Measurements from ENCODE around the gene ELF5.

ELF5 gene

GRCh38 chr11:34449013-34449412, 64.6 kb downstream of the ELF5 start:
- H3K14ac ChIP-seq (ENCODE audit: low read length in 2 of 2): no peak overlapping the region
- peak overlapping the region; percentile 24 for H2BK5ac ChIP-seq (ENCODE audit: low read depth, low read length, poor library complexity, severe bottlenecking)
- no peak overlapping the region for H2BK120ac ChIP-seq (ENCODE audit: low read depth, low read length)
- peak overlapping the region; percentile 81 for H3K27ac ChIP-seq (ENCODE audit: low read length, poor library complexity, severe bottlenecking)
- H3K4me1 ChIP-seq (ENCODE audit: control insufficient read depth, insufficient read depth, low read depth, low read length): peaks cover 7% of the 10 kb centered on the region
- peaks cover 0 to 50% of the 10 kb centered on the region in 2 experiments for H3K36me3 ChIP-seq (ENCODE audit: control insufficient read depth in 1 of 2, insufficient read depth in 2 of 2, low read depth in 1 of 2, low read length in 2 of 2)
- 49% methylated on average over 3 of the region's 3 CpGs for WGBS
- H2AFZ ChIP-seq (ENCODE audit: low read depth, low read length): no peak overlapping the region
- no peak for DNase-seq
- no peak overlapping the region for H3K4me3 ChIP-seq (ENCODE audit: insufficient read depth in 1 of 2, low read depth in 1 of 2, low read length in 2 of 2)
- no peak overlapping the region for H2AK5ac ChIP-seq (ENCODE audit: low read length, severe bottlenecking)
- H3K18ac ChIP-seq (ENCODE audit: low read depth in 1 of 2, low read length in 2 of 2): no peak overlapping the region
- no peak overlapping the region for H4K91ac ChIP-seq (ENCODE audit: low read length)
- no peaks in the 10 kb centered on the region for H3K79me1 ChIP-seq (replicated peaks; ENCODE audit: low read length, poor library complexity, severe bottlenecking)
- no peaks in the 10 kb centered on the region for H3K27me3 ChIP-seq (ENCODE audit: control insufficient read depth in 1 of 2, insufficient read depth in 1 of 2, low read length in 2 of 2)
- H2BK12ac ChIP-seq (ENCODE audit: low read length in 2 of 2): no peak overlapping the region
- H4K8ac ChIP-seq (ENCODE audit: low read length): no peak overlapping the region
- no peak overlapping the region for H3K4ac ChIP-seq (ENCODE audit: low read depth in 1 of 2, low read length in 2 of 2)
- no peak overlapping the region for H3K23ac ChIP-seq (ENCODE audit: low read length in 2 of 2)
- no peak overlapping the region for H3K9ac ChIP-seq (ENCODE audit: low read length)
- no peak overlapping the region for H2BK15ac ChIP-seq (ENCODE audit: low read depth, poor library complexity, severe bottlenecking)
- no peaks in the 10 kb centered on the region for H3K9me3 ChIP-seq (ENCODE audit: control insufficient read depth, low read length)
- peak overlapping the region; percentile 16 for H3K4me2 ChIP-seq (ENCODE audit: low read length, poor library complexity, severe bottlenecking)

GRCh38 chr11:34448223-34448994, 65.2 kb downstream of the ELF5 start:
- Histone ChIP-seq H2AK5ac (ENCODE audit: low read length, severe bottlenecking) (no peak overlapping the region), H3K27ac (ENCODE audit: low read length, poor library complexity, severe bottlenecking) (peak overlapping the region; percentile 81), H2BK120ac (ENCODE audit: low read depth, low read length) (no peak overlapping the region), H4K8ac (ENCODE audit: low read length) (no peak overlapping the region), H3K14ac (ENCODE audit: low read length in 2 of 2) (no peak overlapping the region), H3K4ac (ENCODE audit: low read depth in 1 of 2, low read length in 2 of 2) (no peak overlapping the region), H3K9ac (ENCODE audit: low read length) (no peak overlapping the region), H3K23ac (ENCODE audit: low read length in 2 of 2) (no peak overlapping the region), H2BK12ac (ENCODE audit: low read length in 2 of 2) (no peak overlapping the region), H3K4me3 (ENCODE audit: insufficient read depth in 1 of 2, low read depth in 1 of 2, low read length in 2 of 2) (no peak overlapping the region), H3K4me2 (ENCODE audit: low read length, poor library complexity, severe bottlenecking) (peak overlapping the region; percentile 16), H3K36me3 (ENCODE audit: control insufficient read depth in 1 of 2, insufficient read depth in 2 of 2, low read depth in 1 of 2, low read length in 2 of 2) (peaks cover 0 to 44% of the 10 kb centered on the region in 2 experiments), H3K4me1 (ENCODE audit: control insufficient read depth, insufficient read depth, low read depth, low read length) (peaks cover 7% of the 10 kb centered on the region), H3K79me1 (replicated peaks; ENCODE audit: low read length, poor library complexity, severe bottlenecking) (no peaks in the 10 kb centered on the region), H3K9me3 (ENCODE audit: control insufficient read depth, low read length) (no peaks in the 10 kb centered on the region), H2BK15ac (ENCODE audit: low read depth, poor library complexity, severe bottlenecking) (no peak overlapping the region), H2AFZ (ENCODE audit: low read depth, low read length) (no peak overlapping the region), H4K91ac (ENCODE audit: low read length) (no peak overlapping the region), H2BK5ac (ENCODE audit: low read depth, low read length, poor library complexity, severe bottlenecking) (peak overlapping the region; percentile 24), H3K27me3 (ENCODE audit: control insufficient read depth in 1 of 2, insufficient read depth in 1 of 2, low read length in 2 of 2) (no peaks in the 10 kb centered on the region), H3K18ac (ENCODE audit: low read depth in 1 of 2, low read length in 2 of 2) (no peak overlapping the region)
- 85% methylated on average over 10 of the region's 11 CpGs for WGBS
- no peak for DNase-seq

- Histone ChIP-seq H3K4me3 (ENCODE audit: insufficient read depth in 1 of 2, low read depth in 1 of 2, low read length in 2 of 2) (no peak overlapping the region), H3K4me2 (ENCODE audit: low read length, poor library complexity, severe bottlenecking) (no peak overlapping the region), H4K91ac (ENCODE audit: low read length) (no peak overlapping the region), H2AFZ (ENCODE audit: low read depth, low read length) (no peak overlapping the region), H2AK5ac (ENCODE audit: low read length, severe bottlenecking) (no peak overlapping the region), H3K9me3 (ENCODE audit: control insufficient read depth, low read length) (no peaks in the 10 kb centered on the region), H2BK15ac (ENCODE audit: low read depth, poor library complexity, severe bottlenecking) (no peak overlapping the region), H3K36me3 (ENCODE audit: control insufficient read depth in 1 of 2, insufficient read depth in 2 of 2, low read depth in 1 of 2, low read length in 2 of 2) (peaks cover 0 to 37% of the 10 kb centered on the region in 2 experiments), H3K27me3 (ENCODE audit: control insufficient read depth in 1 of 2, insufficient read depth in 1 of 2, low read length in 2 of 2) (no peaks in the 10 kb centered on the region), H3K4me1 (ENCODE audit: control insufficient read depth, insufficient read depth, low read depth, low read length) (peaks cover 7% of the 10 kb centered on the region), H3K23ac (ENCODE audit: low read length in 2 of 2) (no peak overlapping the region), H3K18ac (ENCODE audit: low read depth in 1 of 2, low read length in 2 of 2) (no peak overlapping the region), H2BK12ac (ENCODE audit: low read length in 2 of 2) (no peak overlapping the region), H2BK120ac (ENCODE audit: low read depth, low read length) (no peak overlapping the region), H3K9ac (ENCODE audit: low read length) (no peak overlapping the region), H4K8ac (ENCODE audit: low read length) (no peak overlapping the region), H3K4ac (ENCODE audit: low read depth in 1 of 2, low read length in 2 of 2) (no peak overlapping the region), H3K27ac (ENCODE audit: low read length, poor library complexity, severe bottlenecking) (no peak overlapping the region), H2BK5ac (ENCODE audit: low read depth, low read length, poor library complexity, severe bottlenecking) (no peak overlapping the region), H3K79me1 (replicated peaks; ENCODE audit: low read length, poor library complexity, severe bottlenecking) (no peaks in the 10 kb centered on the region), H3K14ac (ENCODE audit: low read length in 2 of 2) (no peak overlapping the region)
- DNase-seq: no peak
Observed at GRCh38 chr11:34447044-34447443, 66.5 kb downstream of the ELF5 start.

- Histone ChIP-seq H3K4ac (ENCODE audit: low read depth in 1 of 2, low read length in 2 of 2) (no peak overlapping the region), H2BK120ac (ENCODE audit: low read depth, low read length) (no peak overlapping the region), H3K9me3 (ENCODE audit: control insufficient read depth, low read length) (peaks cover 4% of the 10 kb centered on the region), H3K18ac (ENCODE audit: low read depth in 1 of 2, low read length in 2 of 2) (no peak overlapping the region), H2BK5ac (ENCODE audit: low read depth, low read length, poor library complexity, severe bottlenecking) (no peak overlapping the region), H3K4me2 (ENCODE audit: low read length, poor library complexity, severe bottlenecking) (no peak overlapping the region), H3K27ac (ENCODE audit: low read length, poor library complexity, severe bottlenecking) (no peak overlapping the region), H3K36me3 (ENCODE audit: control insufficient read depth in 1 of 2, insufficient read depth in 2 of 2, low read depth in 1 of 2, low read length in 2 of 2) (peaks cover 0 to 34% of the 10 kb centered on the region in 2 experiments), H3K79me1 (replicated peaks; ENCODE audit: low read length, poor library complexity, severe bottlenecking) (no peaks in the 10 kb centered on the region), H3K23ac (ENCODE audit: low read length in 2 of 2) (no peak overlapping the region), H2AK5ac (ENCODE audit: low read length, severe bottlenecking) (no peak overlapping the region), H3K14ac (ENCODE audit: low read length in 2 of 2) (no peak overlapping the region), H2BK15ac (ENCODE audit: low read depth, poor library complexity, severe bottlenecking) (no peak overlapping the region), H2BK12ac (ENCODE audit: low read length in 2 of 2) (no peak overlapping the region), H4K8ac (ENCODE audit: low read length) (no peak overlapping the region), H3K4me3 (ENCODE audit: insufficient read depth in 1 of 2, low read depth in 1 of 2, low read length in 2 of 2) (no peak overlapping the region), H2AFZ (ENCODE audit: low read depth, low read length) (no peak overlapping the region), H3K27me3 (ENCODE audit: control insufficient read depth in 1 of 2, insufficient read depth in 1 of 2, low read length in 2 of 2) (no peaks in the 10 kb centered on the region), H3K9ac (ENCODE audit: low read length) (no peak overlapping the region), H4K91ac (ENCODE audit: low read length) (no peak overlapping the region), H3K4me1 (ENCODE audit: control insufficient read depth, insufficient read depth, low read depth, low read length) (peaks cover 7% of the 10 kb centered on the region)
- no peak for DNase-seq
- 84% methylated on average over 5 of the region's 5 CpGs for WGBS
Observed at GRCh38 chr11:34446386-34446785, 67.2 kb downstream of the ELF5 start.

All from mesenchymal stem cell (in vitro differentiated cells and primary cell).